ENCODE measurements around the gene SIDT1.

The SIDT1 gene

GRCh38 chr3:113531826-113532697, at the start of gene SIDT1:
SIDT1 (plus strand) TSS chr3:113532555; CDS start chr3:113533022, 467 bp downstream.
- DNase-seq, result no peak

DNA sequence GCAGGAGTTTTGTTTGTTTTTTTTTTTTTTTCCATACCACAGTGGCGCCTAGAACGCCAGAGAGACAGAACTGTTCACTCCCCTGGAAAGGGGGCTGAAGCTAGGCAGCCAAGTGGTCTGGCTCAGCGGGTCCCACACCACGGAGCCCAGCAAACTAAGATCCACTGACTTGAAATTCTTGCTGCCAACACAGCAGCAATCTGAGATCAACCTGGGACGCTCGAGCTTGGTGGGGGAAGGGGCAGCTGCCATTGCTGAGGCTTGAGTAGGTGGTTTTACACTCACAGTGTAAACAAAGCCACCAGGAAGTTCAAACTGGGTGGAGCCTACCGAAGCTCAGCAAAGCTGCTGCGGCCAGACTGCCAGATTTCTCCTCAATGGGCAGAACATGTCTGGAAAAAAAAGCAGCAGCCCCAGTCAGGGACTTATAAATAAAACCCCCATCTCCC, 47.2 kb upstream of the SIDT1 start:
- no peak for DNase-seq

DNA sequence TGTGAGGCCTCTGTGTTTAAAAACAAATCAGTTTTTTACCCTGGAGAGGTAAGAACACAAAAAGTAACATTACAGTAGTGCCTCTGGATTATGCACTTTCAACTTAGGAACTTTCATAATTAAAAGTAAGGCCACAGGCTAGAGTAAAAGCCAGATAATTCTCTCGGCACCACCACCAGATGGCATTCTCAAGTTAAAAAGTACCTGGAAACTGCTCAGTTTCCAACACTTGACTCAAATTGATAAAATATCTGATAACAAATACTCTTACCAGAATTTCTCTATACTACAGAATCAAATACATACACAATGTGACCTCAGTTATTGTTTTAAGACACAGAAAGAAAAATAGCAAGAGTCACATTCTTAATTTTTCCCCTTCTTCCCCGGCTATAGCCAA, 37.3 kb upstream of the SIDT1 start:
- peak; percentile 11 for DNase-seq

GRCh38 chr3:113496924-113497323, 35.4 kb upstream of the SIDT1 start:
- no peak for DNase-seq

- DNase-seq, result no peak
These were observed 33.9 kb upstream of the SIDT1 start for GRCh38 chr3:113498221-113499005.

GRCh38 chr3:113499081-113499480, 33.3 kb upstream of the SIDT1 start:
- no peak for DNase-seq

DNA sequence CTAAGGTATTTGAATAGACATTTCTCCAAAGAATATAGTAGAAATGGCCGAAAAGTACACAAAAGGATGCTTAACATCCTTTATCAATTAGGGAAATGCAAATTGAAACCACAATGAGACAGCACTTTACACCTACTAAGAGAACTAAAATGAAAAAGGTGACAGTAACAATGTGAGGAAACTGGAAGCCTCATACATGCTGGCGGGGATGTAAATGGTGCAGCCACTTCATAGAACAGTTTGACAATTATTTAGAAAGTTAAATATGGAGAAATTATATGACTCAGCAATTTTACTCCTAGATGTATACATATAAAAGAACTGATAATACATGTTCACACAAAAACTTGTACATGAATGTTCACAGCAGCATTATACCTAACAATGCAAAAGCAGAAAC, 30.8 kb upstream of the SIDT1 start:
- no peak for DNase-seq

DNA sequence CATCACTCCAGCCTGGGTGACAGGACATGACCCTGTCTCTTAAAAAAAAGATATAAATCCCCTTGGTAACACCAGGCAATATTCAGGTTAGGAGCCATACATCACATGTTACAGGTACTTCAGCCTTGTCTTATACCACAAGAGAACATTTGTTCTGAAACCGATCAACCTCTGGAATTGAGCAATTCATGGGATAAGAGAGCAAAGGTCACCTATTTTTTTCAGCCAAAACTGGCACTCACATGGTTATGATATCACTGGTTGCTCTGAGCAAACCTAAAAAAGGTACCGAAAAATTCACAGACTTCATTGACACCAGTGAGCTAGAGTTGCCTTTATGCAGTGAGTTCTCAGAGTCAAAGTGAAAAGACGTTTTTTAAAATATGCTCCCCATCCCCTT, 26.5 kb upstream of the SIDT1 start:
- no peak for DNase-seq

DNA sequence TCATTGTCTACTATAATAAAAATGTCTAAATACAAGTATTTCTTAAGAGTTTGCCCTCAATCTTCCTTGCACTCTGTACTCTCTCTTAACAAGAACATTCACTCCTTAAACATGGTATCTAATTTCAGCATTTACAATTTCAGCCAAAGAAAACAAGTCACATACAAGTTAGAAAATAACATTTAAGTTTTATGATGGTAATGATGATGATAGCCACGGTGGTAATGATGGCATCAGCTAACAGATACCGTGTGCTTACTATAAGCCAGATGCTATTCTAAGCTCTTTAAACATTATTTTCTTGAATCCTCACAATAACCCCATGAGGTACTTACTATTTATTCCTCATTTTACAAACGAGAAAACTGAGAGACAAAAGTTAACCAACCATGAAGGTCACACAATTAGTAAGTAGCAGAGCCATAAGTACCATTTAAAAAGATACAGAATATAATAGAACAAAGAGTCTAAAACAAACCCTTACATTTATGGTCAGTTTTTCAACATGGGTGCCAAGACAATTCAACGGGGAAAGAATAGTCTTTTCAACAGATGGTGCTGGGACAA, 24.8 kb upstream of the SIDT1 start:
- DNase-seq, result no peak

GRCh38 chr3:113508966-113509365, 23.4 kb upstream of the SIDT1 start:
- DNase-seq, result no peak

- DNase-seq, result no peak
These were observed 18.0 kb upstream of the SIDT1 start for GRCh38 chr3:113514265-113514769.

GRCh38 chr3:113516115-113516505, 16.2 kb upstream of the SIDT1 start:
- DNase-seq, result no peak

GRCh38 chr3:113521981-113522380, 10.4 kb upstream of the SIDT1 start:
- DNase-seq, result no peak

DNA sequence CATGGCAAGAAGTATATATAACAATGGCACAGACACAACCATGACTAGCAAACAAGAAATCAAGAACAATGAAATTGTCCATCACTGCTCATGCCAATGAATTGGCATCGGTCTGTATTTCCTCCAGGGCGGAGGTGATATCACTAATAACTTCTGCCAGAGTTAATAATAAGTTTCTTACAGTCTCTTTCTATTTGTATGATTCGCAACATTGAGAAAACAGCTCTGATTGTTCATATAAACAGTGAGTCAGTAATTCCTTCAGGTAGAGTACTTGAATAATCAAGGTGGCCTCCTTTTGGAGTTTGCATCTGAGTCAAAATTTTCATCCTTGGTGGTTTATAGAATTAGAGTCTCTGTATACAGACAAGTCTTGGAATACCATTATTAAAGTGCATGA, 9.1 kb upstream of the SIDT1 start:
- DNase-seq, result no peak

GRCh38 chr3:113532698-113533533, 561 bp downstream of the SIDT1 start:
- no peak for DNase-seq

DNA sequence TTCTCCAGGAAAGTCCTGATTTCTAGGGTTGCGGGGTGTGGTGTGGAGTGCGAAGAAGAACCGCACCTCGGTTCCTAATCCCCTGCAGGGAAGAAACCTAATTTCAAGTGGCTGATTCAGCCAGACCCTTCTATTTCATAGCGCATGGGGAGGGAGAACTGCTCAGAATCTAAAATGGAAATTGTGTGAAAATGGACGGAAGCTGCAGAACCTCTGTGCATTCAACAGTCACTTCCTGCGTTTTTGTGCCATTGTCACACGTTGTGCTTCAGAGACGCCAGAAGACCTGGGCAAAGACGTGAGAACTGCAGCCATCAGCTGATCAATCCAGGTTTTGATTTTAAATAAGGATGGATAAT, 1.2 kb downstream of the SIDT1 start:
- DNase-seq, result peak; percentile 24

- no peak for DNase-seq
These were observed 2.0 kb downstream of the SIDT1 start for GRCh38 chr3:113534365-113534764.

- no peak for DNase-seq
These were observed 3.5 kb downstream of the SIDT1 start for GRCh38 chr3:113535898-113536297.

DNA sequence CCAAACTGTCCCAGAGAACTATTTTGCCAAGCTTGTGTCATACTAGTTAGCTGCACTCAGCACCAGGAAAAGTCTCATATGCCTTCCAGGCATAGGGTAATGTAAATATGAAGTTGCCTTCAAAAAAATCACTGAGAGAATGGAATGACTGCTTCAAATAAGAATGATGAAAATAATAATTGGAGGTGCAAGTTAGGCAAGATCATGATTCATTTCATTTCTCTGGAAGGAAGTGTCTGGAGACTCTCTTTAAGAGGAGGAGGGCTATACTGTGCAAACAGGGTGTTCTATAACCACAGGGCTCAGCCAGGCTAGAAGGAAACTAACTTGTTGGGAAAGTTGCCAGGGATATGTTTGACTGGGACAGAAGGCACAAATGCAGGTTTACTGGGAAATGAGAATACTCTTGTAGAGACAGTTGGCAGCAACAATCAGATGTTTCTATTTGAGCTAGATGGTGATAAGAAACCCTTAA, 4.3 kb downstream of the SIDT1 start:
- no peak for DNase-seq

DNA sequence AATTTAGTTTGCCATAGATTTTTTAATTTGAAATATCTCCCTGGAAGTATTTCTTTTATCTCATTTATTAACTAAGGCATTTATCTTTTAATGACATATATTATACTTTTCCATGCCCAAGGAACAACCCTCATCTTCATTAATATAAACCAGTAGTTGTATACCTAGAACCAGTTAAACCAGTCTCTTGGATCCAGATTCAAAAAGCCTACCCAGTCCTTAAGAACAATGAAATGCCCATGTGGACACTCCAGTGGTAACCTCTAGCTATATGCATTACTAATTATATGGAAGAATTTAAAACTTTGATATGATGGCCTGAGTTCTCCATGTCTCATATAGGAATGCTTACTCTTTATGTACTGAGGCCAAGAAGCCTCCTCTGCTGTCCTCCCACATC, 4.8 kb downstream of the SIDT1 start:
- DNase-seq, result no peak

- DNase-seq, result no peak
These were observed 9.2 kb downstream of the SIDT1 start for GRCh38 chr3:113541519-113541918.

DNA sequence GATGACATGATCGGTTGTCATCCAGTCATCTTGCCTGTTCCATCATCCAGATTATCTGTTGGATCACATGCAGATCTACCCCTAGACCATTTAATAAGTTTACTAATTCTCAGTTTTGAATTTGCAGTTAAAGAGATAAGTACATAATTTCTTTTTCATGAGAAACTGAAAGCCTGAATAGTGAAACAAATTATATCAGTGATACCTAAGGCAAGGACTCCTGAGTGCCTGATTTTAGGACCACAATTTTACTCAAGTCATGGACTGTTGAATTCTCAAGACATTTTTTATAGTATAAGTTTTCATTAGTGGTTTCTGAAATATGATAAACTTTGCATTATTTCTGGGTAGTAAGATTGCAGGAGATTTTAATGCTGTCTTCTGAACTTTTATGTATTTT, 13.2 kb downstream of the SIDT1 start:
- DNase-seq, result peak; percentile 10
